Bronchial epithelial cell (primary cell): Measurements from ENCODE around the gene C2CD4C. TPM values are rescaled to one million over a fixed set of nuclear protein-coding genes. Genes with fewer than 3 reads are reported as not detected.
"Not testable (repeated sequence)": the region's sequence is repeated elsewhere in the genome, so short reads cannot be mapped to it uniquely, and the experiment has no call there.

Source experiments
- DNase-seq: peaks from one replicate; pipeline ENCODE4 v3.0.0-alpha.2; 2010; ENCODE audit warnings: low read depth
- FAIRE-seq: peaks from 2 replicates; lab custom pipeline; 2011; peaks lifted over from hg19 to GRCh38; lab: Jason Lieb, UNC
- H3K27me3 ChIP-seq: 2 replicates; pipeline ENCODE4 v1.5.1; 2011; ENCODE audit warnings: low read length; ENCODE audit not compliant: control insufficient read depth, insufficient read depth
- H3K36me3 ChIP-seq: 2 replicates; pipeline ENCODE4 v1.5.1; 2011; ENCODE audit warnings: low read length; ENCODE audit not compliant: control insufficient read depth, insufficient read depth
- H3K4me3 ChIP-seq: 2 replicates; pipeline ENCODE4 v1.5.1; 2011; ENCODE audit warnings: mild to moderate bottlenecking, low read depth, low read length, control low read depth
- total RNA-seq: library from RNA; depleted of rRNA; stranded (reverse); fragments of >200 nt; gene quantifications from 2 replicates; pipeline ENCODE4 v1.2.1, GENCODE V29; 2014
- TF ChIP-seq, protein P1 (sequence below): IDR thresholded peaks from 2 replicates; pipeline ENCODE4 v1.5.1; 2011; ENCODE audit warnings: mild to moderate bottlenecking, moderate library complexity, low read length, control low read depth, inconsistent platforms; ENCODE audit not compliant: insufficient read depth, severe bottlenecking

The C2CD4C gene
- total RNA-seq, 1 donor from 2014 or later = 0.26 TPM

DNA sequence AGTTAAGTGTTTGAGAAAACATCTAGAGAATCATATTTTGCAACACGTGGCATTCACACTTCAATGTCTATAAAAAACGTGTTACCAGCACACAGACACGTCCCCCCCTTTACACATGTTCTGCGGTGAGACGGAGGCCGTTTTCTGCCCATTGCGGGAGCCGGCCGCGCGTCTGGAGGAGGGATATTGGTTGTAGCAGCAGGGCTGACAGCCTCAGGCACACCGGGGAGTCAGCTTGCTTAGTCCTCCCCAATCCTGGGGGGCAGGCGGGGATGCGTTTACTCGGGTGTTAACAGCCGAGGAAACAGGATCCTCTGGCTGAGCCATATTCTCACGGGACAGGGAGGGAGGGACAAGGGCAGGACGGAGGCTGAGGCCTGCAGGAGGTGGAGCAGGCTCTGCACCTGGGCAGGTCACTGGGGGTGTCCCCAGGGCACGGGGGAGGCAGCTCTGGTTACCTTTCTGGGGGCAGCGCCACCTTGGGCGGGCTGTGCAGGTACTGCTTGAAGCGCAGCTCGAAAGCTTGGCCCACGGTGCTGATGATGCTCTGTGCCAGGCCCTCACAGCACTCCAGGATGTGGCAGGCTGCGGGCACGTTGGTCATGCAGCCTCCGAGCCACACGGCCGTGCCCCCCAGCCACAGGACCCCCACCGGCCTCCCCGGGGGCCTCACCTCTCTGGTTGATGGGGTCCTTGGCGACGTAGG is 26.9 kb upstream of the C2CD4C start:
- Histone ChIP-seq H3K27me3 (no peaks in the 10 kb centered on the region), H3K36me3 (no peaks in the 10 kb centered on the region), H3K4me3 (no peak overlapping the region)
- DNase-seq (no peak), FAIRE-seq (no peak)
- TF ChIP-seq, protein P1, sequence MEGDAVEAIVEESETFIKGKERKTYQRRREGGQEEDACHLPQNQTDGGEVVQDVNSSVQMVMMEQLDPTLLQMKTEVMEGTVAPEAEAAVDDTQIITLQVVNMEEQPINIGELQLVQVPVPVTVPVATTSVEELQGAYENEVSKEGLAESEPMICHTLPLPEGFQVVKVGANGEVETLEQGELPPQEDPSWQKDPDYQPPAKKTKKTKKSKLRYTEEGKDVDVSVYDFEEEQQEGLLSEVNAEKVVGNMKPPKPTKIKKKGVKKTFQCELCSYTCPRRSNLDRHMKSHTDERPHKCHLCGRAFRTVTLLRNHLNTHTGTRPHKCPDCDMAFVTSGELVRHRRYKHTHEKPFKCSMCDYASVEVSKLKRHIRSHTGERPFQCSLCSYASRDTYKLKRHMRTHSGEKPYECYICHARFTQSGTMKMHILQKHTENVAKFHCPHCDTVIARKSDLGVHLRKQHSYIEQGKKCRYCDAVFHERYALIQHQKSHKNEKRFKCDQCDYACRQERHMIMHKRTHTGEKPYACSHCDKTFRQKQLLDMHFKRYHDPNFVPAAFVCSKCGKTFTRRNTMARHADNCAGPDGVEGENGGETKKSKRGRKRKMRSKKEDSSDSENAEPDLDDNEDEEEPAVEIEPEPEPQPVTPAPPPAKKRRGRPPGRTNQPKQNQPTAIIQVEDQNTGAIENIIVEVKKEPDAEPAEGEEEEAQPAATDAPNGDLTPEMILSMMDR = no peak

DNA sequence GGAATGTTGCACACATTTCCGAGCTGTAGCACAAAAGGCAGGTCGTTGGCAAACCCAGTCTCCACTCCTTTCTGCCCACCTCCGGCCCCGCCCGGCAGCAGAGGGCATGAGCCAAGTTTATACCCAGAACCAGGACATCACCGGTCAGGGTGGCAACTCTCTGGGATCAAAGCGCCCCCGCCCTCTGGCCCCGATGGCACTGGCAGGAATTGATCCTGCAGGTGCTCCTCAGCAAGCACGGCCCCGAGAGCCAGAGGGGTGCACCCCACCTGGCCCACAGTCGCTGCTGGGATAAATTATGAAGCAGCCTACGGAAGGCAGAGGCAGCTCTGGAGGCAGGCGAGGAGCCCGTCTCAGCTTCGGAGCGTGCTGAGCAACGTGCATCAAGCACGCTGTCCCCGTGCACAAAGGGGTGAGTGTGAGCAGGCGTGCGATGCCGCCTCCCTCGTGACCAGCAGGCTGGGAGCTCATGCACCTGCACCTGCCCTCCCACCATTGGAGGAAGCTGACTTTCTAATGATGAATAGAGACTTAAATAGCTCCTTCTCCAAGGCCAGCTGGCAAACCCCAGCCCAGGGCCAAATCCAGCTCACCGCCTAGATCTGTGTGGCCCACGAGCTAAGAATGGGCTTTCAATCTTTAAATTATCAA is 26.2 kb upstream of the C2CD4C start:
- no peak for DNase-seq
- Histone ChIP-seq H3K36me3 (no peaks in the 10 kb centered on the region), H3K27me3 (no peaks in the 10 kb centered on the region), H3K4me3 (no peak overlapping the region)
- no peak for FAIRE-seq
- TF ChIP-seq, protein P1 = no peak

DNA sequence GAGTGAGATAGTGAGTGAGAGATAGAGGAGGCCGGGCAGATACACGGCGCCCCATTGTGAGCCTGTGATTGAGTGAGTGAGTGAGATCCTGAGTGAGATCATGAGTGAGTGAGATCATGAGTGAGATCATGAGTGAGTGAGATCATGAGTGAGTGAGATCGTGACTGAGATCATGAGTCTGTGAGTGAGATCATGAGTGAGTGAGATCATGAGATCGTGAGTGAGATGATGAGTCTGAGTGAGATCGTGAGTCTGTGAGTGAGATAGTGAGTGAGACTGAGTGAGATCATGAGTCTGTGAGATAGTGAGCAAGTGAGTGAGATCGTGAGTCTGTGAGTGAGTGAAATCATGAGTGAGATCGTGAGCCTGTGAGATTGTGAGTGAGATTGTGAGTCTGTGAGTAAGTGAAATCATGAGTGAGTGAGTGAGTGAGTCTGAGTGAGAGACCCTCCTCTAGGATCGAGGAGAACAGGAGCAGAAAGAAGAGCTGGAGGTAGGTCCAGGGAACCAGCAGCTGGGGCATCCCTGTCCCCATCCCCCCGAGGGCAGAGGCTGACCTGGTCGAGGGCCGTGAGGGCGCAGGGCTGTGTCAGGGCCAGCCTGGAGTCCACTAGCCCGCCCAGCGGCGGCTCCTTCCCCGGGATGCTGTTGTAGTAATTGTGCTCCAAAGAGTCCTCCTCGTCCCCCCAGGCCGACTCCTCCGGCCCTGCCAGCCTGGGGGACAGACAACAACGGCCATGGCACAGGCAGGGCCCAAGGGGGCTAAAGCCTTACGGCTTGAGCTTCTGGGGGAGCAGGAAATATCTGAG is 25.4 kb upstream of the C2CD4C start:
- DNase-seq (no peak), FAIRE-seq (peak; percentile 100)
- Histone ChIP-seq H3K4me3 (no peak overlapping the region), H3K36me3 (no peaks in the 10 kb centered on the region), H3K27me3 (no peaks in the 10 kb centered on the region)
- TF ChIP-seq, protein P1 = no peak

DNA sequence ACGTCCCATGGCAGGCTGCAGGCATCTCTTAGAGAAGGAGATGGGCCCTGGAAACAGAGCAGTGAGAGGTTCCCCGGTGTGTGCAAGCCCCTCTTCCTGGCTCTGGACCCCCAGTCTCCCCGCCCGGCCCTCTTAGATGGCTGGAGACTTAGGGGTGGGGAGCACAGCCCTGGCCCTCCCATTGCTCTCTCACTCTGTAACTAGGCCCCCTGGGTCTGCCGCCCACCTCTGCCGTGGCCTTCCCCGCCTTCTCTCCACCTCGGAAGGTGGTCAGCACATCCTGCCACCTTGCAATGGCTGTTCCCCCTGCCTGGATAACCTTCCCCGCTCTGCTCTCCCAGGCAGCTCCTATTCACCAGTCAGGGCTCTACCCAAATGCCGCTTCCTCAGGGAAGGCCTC is 21.8 kb upstream of the C2CD4C start:
- DNase-seq (no peak), FAIRE-seq (no peak)
- Histone ChIP-seq H3K4me3 (no peak overlapping the region), H3K36me3 (no peaks in the 10 kb centered on the region), H3K27me3 (no peaks in the 10 kb centered on the region)
- TF ChIP-seq, protein P1 = no peak

DNA sequence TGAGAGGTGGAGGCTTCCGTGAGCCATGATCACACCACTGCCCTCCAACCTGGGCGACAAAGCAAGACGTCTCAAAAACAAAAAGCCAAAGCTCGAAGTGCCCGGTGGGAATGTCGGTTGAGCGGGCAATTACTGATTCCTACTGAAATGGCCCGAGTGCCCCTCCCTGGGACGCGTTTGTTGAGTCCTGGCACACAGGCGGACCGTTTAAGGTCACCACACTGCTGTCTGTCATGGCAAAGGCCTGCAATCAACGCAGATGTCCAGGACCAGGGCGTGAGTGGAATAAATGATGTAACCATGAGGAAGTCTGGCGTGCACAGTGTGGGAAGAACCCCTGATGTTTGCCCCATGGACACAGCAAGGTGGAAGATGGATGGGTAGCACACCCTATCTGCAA is 19.2 kb upstream of the C2CD4C start:
- Histone ChIP-seq H3K36me3 (no peaks in the 10 kb centered on the region), H3K4me3 (no peak overlapping the region), H3K27me3 (no peaks in the 10 kb centered on the region)
- DNase-seq (no peak), FAIRE-seq (no peak)
- TF ChIP-seq, protein P1 = no peak

DNA sequence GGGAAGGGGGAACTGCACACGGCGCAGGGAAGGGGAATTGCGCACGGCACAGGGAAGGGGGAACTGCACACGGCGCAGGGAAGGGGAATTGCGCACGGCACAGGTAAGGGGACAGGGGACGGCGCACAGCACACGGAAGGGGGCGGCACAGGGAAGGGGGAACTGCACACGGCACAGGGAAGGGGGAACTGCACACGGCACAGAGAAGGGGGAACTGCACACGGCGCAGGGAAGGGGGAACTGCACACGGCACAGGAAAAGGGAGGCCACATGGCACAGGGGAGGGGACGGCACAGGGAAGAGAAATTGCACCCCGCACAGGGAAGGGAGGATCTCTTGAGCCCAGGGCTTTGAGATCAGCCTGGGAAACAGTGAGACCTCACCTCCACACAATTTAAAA is 18.7 kb upstream of the C2CD4C start:
- DNase-seq, FAIRE-seq, H3K36me3 ChIP-seq, H3K27me3 ChIP-seq, H3K4me3 ChIP-seq: not testable (repeated sequence)
